SK-N-MC (cell line): ENCODE results near the gene ZNF646.

Experiments used
- DNase-seq: peaks from one replicate; pipeline ENCODE4 v3.0.0-alpha.2; 2011; ENCODE audit warnings: low read depth, low spot score
- H3K27ac ChIP-seq: fragments of 200-600 bp; sonication (generic); 2 replicates; pipeline ENCODE4 v1.5.1; 2016; ENCODE audit warnings: mixed run types
- H3K36me3 ChIP-seq: fragments of 200-600 bp; sonication (generic); 2 replicates; pipeline ENCODE4 v1.6.1; 2017; ENCODE audit warnings: antibody characterized with exemption, low read length, mixed read lengths; ENCODE audit not compliant: insufficient read depth
- H3K4me3 ChIP-seq: fragments of 200-600 bp; sonication (generic); 2 replicates; pipeline ENCODE4 v1.5.1; 2016
- H3K9ac ChIP-seq: fragments of 200-600 bp; sonication (generic); 2 replicates; pipeline ENCODE4 v1.8.0; 2017; ENCODE audit warnings: mixed run types, mixed read lengths; ENCODE audit not compliant: insufficient read length
- H3K9me3 ChIP-seq: fragments of 200-600 bp; sonication (generic); 2 replicates; pipeline ENCODE4 v1.6.1; 2017; ENCODE audit warnings: low read depth, mild to moderate bottlenecking, antibody characterized with exemption, low read length, moderate library complexity, mixed read lengths
- EZH2 ChIP-seq: fragments of 200-600 bp; sonication (generic); IDR thresholded peaks from one replicate; pipeline ENCODE4 v1.6.1; 2017; ENCODE audit warnings: antibody characterized with exemption
- FOXP2 ChIP-seq: optimal IDR thresholded peaks from 2 replicates; pipeline ENCODE3; 2011; ENCODE audit warnings: mild to moderate bottlenecking, moderate library complexity; ENCODE audit not compliant: insufficient read depth; ENCODE audit errors: extremely low read length, control extremely low read depth
- POLR2AphosphoS5 ChIP-seq: IDR thresholded peaks from 2 replicates; pipeline ENCODE4 v1.6.1; 2012; ENCODE audit warnings: mild to moderate bottlenecking, low read depth, low read length, borderline replicate concordance

The ZNF646 gene

GRCh38 chr16:31073142-31073969 lies 866 bp upstream of the ZNF646 start:
- H3K9ac ChIP-seq = peak overlapping the region; percentile 99
- no peaks in the 10 kb centered on the region for H3K9me3 ChIP-seq
- TF ChIP-seq EZH2 = no peak
- no peak for TF ChIP-seq FOXP2
- no peak; the same call in 1 of the 2 replicates for TF ChIP-seq POLR2AphosphoS5
- peak overlapping the region; percentile 92 for H3K27ac ChIP-seq
- peaks cover 22% of the 10 kb centered on the region; the same call in 1 of the 2 replicates for H3K36me3 ChIP-seq
- peak; percentile 72 for DNase-seq
- peak overlapping the region; percentile 96 for H3K4me3 ChIP-seq

GRCh38 chr16:31074814-31075183 lies 577 bp downstream of the ZNF646 start:
- Histone ChIP-seq H3K9me3 (no peaks in the 10 kb centered on the region), H3K9ac (peak overlapping the region; percentile 89), H3K36me3 (peaks cover 33% of the 10 kb centered on the region; the same call in 1 of the 2 replicates), H3K27ac (peak overlapping the region; percentile 86), H3K4me3 (peak overlapping the region; percentile 96)
- TF ChIP-seq POLR2AphosphoS5 (no peak), FOXP2 (no peak), EZH2 (no peak)
- no peak for DNase-seq

DNA sequence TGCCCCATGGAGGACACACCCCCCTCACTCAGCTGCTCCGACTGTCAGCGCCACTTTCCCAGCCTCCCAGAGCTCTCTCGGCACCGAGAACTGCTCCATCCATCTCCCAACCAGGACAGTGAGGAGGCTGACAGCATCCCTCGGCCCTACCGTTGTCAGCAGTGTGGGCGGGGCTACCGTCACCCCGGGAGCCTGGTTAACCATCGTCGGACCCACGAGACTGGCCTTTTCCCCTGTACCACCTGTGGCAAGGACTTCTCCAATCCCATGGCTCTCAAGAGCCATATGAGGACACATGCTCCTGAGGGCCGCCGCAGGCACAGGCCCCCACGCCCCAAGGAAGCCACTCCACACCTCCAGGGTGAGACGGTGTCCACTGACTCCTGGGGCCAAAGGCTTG lies 2.1 kb downstream of the ZNF646 start:
- H3K9ac ChIP-seq = no peak overlapping the region
- no peaks in the 10 kb centered on the region for H3K9me3 ChIP-seq
- no peak overlapping the region for H3K4me3 ChIP-seq
- TF ChIP-seq EZH2 (no peak), POLR2AphosphoS5 (no peak), FOXP2 (no peak)
- H3K36me3 ChIP-seq = peaks cover 46% of the 10 kb centered on the region; the same call in 1 of the 2 replicates
- no peak for DNase-seq
- no peak overlapping the region for H3K27ac ChIP-seq

DNA sequence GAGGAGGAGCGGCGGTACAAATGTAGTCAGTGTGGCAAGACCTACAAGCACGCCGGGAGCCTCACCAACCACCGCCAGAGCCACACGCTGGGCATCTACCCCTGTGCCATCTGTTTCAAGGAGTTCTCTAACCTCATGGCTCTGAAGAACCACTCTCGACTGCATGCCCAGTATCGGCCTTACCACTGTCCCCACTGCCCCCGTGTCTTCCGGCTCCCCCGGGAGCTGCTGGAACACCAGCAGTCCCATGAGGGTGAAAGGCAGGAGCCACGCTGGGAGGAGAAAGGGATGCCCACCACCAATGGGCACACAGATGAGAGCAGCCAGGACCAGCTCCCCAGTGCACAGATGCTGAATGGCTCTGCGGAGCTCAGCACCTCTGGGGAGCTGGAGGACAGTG lies 2.8 kb downstream of the ZNF646 start:
- TF ChIP-seq POLR2AphosphoS5 = no peak
- no peak for TF ChIP-seq EZH2
- no peak for TF ChIP-seq FOXP2
- Histone ChIP-seq H3K9me3 (no peaks in the 10 kb centered on the region), H3K4me3 (no peak overlapping the region), H3K27ac (no peak overlapping the region), H3K36me3 (peaks cover 46% of the 10 kb centered on the region; the same call in 1 of the 2 replicates), H3K9ac (no peak overlapping the region)
- no peak for DNase-seq

GRCh38 chr16:31077592-31078396 lies 3.6 kb downstream of the ZNF646 start:
- no peak for TF ChIP-seq EZH2
- TF ChIP-seq FOXP2 = no peak
- TF ChIP-seq POLR2AphosphoS5 = no peak
- DNase-seq = no peak
- H3K27ac ChIP-seq = no peak overlapping the region
- H3K9me3 ChIP-seq = no peaks in the 10 kb centered on the region
- no peak overlapping the region for H3K4me3 ChIP-seq
- H3K9ac ChIP-seq = no peak overlapping the region
- peaks cover 46% of the 10 kb centered on the region; the same call in 1 of the 2 replicates for H3K36me3 ChIP-seq

GRCh38 chr16:31078597-31079341 lies 4.5 kb downstream of the ZNF646 start:
- DNase-seq = no peak
- H3K36me3 ChIP-seq = peaks cover 46% of the 10 kb centered on the region; the same call in 1 of the 2 replicates
- no peak overlapping the region for H3K4me3 ChIP-seq
- TF ChIP-seq EZH2 (no peak), POLR2AphosphoS5 (no peak), FOXP2 (no peak)
- no peak overlapping the region for H3K27ac ChIP-seq
- no peaks in the 10 kb centered on the region for H3K9me3 ChIP-seq
- H3K9ac ChIP-seq = no peak overlapping the region

DNA sequence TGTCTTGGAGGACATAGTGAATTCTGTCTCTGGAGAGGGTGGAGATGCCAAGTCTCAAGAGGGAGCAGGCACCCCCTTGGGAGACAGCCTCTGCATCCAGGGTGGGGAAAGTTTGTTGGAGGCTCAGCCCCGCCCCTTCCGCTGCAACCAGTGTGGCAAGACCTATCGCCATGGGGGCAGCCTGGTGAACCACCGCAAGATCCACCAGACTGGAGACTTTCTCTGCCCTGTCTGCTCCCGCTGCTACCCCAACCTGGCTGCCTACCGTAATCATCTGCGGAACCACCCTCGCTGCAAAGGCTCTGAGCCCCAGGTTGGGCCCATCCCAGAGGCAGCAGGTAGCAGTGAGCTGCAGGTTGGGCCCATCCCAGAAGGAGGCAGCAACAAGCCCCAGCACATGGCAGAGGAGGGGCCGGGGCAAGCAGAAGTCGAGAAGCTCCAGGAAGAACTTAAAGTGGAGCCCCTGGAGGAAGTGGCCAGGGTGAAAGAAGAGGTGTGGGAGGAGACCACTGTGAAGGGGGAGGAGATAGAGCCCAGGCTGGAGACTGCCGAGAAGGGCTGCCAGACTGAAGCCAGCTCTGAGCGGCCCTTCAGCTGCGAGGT lies 5.2 kb downstream of the ZNF646 start:
- Histone ChIP-seq H3K27ac (no peak overlapping the region), H3K9ac (no peak overlapping the region), H3K9me3 (no peaks in the 10 kb centered on the region), H3K36me3 (peaks cover 46% of the 10 kb centered on the region; the same call in 1 of the 2 replicates), H3K4me3 (no peak overlapping the region)
- TF ChIP-seq POLR2AphosphoS5 (no peak), FOXP2 (no peak), EZH2 (no peak)
- no peak for DNase-seq
